Measurements from ENCODE around the gene GGT1.
"Not testable (repeated sequence)": the region's sequence is repeated elsewhere in the genome, so short reads cannot be mapped to it uniquely, and the experiment has no call there.

The GGT1 gene

GRCh38 chr22:24602847-24603769, at the start of gene GGT1:
GGT1 (plus strand) TSS chr22:24603193; CDS start chr22:24611082, 7,889 bp downstream.
- DNase-seq (ENCODE audit: low spot score), result not testable (repeated sequence)

DNA sequence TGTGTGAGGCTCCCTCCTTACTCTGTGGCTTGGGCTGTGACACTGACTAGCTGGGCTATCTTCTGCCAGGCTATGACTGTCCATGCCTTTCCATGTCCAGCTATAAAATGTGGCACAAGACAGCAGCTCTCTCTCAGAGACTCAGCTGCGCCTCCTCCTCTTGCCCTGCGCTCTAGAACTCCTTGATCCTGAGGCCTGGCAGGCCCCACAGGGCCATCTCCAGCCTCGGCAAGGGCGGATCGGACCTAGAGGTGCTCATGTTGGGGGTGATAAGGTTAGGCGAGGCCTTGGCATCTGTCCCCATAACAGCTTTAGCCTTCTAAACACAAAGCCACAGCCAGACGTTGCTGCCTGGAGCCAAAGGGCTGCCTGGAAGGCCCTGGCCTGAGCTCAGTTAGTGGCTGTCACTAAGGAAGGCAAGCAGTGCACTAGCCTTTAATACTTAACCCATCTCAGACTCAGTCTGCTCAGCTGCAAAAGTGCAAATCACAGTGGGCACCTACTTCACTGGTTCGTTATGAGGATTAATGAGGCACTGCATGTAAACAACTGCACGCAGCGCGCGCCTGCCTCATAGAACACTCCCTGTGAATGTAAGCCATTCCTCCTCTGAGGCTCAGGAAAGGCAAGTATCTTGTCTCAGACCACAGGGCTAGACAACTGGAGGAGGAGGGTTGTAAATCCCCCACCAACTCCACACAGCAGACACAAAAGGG, 49.2 kb upstream of the GGT1 start:
- no peak for DNase-seq (ENCODE audit: low spot score)

DNA sequence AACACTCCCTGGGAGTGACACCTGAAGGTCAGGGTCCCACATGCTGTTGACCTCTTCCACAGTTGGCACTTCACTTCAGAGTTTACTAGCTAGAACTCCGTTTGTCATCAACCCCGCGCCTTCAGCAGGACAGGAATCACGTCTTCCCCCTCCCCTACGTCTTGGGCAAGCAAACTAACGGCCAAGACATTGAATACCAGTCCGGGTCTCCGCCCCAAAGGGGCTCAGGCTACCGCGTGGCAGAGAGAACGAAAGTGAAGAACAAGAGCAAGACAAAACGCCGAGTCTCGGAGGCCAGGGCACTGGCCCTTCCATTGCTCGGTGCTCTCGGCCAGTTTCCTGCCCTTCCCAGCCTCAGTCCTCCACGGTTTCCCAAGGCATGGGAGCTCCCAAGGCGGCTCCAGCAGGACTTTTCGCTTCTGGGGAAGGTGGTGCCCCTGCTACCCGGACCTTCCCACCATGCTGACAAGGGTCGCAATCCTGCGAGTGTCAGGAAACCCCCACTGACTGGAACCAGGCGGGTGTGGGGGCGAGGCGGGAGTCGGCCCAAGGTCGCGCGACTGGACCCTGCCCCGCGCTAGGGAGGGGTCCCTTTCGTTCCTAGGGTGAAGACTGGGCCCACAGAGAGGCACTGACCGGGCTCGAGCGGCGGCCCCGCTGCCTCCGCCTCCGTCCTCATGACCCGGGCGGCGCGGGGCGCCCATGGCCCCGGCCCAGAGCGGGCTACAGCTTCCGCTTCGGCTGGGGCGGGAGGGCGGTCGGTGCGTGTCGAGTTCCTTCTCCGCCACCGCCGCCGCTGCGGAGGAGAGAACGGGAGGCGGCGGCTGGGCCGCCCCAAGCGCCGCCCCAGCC, 48.5 kb upstream of the GGT1 start, which contains the start of gene GUCD1:
GUCD1 (minus strand) TSS at position 826 of the 852 bp plus-strand sequence; CDS start at position 679, 147 bp downstream.
- DNase-seq (ENCODE audit: low spot score), result no peak

GRCh38 chr22:24555165-24556039, 47.6 kb upstream of the GGT1 start, which contains the start of gene SNRPD3:
SNRPD3 (plus strand) TSS chr22:24555999; CDS start chr22:24557675, 1,676 bp downstream.
- peak; percentile 93 for DNase-seq (ENCODE audit: low spot score)

DNA sequence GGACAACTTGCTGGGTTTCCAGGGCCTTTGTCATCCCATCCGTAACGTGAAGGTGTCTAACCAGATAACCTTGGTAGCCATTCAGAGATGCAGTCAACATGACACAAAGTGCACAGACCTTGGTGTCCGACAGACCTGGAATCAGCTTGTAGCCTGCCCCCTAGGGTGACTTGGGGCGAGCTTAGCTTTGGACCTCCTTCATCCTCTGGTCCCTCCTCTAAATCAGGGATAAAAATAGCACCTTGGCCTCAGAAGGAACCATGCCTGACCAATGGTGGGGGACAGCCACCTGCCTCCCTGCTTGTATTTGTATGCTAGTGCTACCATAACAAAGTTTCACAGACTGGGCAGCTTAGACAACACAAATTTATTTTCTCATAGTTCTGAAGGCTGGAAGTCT, 43.5 kb upstream of the GGT1 start:
- no peak for DNase-seq (ENCODE audit: low spot score)

- no peak for DNase-seq (ENCODE audit: low spot score)
These were observed 39.7 kb upstream of the GGT1 start for GRCh38 chr22:24563246-24563645.

DNA sequence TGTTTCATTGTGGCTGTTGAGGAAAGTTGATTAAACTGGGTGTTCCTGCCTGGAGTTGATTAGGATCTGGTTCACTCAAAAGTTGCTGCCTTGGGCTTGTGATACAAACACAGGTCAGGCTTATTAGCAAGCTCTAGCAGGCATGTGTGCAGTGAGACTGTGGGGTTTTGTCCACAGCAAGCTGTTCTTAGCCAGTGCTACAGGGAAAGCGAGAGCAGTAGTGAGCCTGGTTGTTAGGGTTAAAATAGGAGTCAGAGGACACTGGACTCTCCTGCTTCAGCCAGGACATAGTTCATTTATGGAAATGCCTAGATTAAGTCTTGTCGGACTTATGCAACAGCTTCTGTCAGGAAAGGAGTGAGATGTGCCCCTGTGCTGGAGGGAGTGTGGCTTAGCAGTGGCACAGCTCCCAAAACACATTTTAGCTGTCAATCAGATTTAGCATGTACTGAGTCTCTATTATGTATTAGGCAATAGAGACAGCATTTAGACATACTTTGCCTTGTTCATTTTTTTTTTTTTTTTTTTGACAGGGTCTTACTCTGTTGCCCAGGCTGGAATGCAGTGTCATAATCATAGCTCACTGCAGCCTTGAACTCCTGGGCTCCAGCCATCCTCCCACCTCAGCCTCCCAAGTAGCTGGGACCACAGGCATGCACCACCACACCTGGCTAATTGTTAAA, 38.5 kb upstream of the GGT1 start:
- DNase-seq (ENCODE audit: low spot score), result no peak

DNA sequence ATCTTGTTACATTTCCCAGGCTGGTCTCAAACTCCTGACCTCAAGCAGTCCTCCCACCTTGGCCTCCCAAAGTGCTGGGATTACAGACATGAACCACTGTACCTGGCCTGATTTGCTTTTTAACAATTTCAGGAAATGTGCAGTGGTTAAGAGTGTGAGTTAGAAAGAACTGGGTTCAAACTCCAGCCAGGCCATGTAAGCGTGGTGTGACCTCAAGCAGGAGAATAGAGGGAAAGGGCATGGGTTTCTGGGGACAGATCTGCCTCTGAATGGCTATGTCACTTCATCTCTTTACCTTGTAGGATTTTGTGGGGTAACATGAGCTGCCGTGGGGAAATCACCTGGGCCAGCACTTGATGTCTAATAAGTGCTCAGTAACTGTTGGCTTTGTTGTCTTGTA, 37.9 kb upstream of the GGT1 start:
- DNase-seq (ENCODE audit: low spot score), result no peak

DNA sequence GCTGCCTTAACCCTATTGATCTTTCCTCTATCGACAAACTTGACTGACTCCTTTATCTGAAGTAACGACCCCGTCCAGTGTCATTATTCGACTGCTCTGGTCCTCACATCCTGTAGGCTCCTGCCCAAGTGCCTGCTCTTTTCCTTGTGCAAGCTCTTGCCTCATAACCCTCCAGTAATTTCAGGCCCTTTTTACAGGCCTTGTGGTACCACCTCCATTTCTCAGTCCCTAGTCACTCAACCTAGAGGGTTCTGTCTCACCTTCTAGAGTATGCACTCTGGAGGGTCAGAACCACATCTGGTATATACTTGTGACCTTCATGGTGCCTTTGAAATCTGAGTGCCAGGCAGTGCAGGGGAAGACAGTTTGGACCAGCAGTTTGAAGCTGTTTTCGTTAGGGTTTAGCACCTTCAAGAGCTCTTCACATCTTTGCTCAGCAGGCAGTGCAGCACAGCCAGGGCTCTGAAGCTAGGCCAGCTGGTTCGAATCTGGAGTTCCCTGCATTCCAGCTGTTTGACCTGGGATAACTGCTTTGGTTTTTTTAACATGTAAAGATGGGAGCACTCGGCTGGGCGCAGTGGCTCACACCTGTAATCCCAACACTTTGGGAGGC, 36.0 kb upstream of the GGT1 start:
- DNase-seq (ENCODE audit: low spot score), result no peak

- no peak for DNase-seq (ENCODE audit: low spot score)
These were observed 35.3 kb upstream of the GGT1 start for GRCh38 chr22:24567668-24568067.

DNA sequence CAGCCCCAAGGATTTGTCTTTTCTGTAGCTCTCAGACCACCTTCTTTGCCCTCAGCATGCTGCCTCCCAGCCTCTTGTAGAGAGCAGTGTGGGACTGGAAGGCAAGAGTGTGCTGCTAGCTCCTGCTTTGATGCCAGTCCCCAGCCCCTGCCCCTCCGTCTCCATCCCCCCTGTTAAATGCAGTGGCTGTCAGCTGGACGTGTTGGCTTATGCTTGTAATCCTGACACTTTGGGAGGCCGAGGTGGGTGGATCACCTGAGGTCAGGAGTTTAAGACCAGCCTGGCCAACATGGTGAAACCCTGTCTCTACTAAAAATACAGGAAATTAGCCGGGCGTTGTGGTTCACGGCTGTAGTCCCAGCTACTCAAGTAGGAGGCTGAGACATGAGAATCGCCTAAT, 31.7 kb upstream of the GGT1 start:
- no peak for DNase-seq (ENCODE audit: low spot score)

- no peak for DNase-seq (ENCODE audit: low spot score)
These were observed 26.2 kb upstream of the GGT1 start for GRCh38 chr22:24576778-24577177.

DNA sequence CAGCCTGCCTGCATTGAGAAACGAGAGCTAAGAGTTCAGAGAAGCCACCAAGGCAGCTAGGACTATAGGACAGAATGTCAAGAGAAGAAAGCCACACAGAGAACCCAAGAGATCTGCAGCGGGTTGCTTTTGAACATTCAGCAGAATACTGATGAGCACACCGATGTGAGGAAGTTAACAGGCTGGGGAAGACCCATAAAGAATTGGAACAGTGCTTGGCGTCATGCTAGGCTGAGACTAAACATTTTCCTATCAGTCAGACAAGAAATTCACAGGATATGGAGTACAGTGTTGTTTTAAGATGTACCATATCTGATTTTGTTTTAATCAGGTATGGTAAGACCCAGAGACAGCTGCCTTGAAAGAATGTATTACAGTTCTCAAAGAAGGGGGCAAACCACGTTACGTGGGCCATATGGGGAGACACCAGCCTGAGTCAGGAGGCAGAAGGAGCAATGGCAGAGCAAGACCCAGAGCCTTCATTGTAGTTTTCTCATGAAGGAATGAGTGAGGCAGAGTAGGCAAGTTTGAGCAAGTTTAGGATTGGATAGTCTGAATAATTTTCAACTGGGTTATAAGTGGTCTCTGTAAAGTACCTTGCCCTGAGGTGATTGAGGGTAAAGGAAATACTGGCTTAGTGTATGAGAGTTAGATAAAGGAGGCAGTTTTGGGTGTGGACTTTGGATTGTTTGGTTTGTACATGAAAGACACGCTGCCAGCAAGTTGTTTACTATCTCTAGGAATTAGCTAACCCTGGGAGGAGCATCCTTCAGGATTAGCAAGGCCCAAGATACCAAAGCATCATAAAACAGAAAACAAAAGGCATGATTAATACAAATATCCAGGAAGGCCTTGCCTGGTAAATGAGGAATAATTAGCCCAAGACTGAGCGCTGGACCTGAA, 24.4 kb upstream of the GGT1 start:
- no peak for DNase-seq (ENCODE audit: low spot score)

- DNase-seq (ENCODE audit: low spot score), result no peak
These were observed 23.8 kb upstream of the GGT1 start for GRCh38 chr22:24579258-24579601.

DNA sequence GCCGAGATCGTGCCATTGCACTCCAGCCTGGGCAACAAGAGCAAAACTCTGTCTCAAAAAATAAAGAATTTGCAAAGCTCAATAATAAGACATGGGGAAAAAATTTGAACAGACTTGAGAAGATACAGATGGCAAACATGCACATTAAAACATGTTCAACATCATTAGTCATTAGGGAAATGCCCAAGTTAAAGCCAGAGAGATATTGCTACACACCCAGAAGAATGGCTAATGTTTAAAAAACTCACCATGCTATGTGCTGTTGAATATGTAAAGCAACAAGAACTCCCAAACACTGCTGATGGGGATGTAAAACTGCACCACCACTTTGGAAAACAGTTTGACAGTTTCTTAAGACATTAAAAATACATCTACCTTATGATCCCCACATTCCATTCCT, 22.7 kb upstream of the GGT1 start:
- no peak for DNase-seq (ENCODE audit: low spot score)

DNA sequence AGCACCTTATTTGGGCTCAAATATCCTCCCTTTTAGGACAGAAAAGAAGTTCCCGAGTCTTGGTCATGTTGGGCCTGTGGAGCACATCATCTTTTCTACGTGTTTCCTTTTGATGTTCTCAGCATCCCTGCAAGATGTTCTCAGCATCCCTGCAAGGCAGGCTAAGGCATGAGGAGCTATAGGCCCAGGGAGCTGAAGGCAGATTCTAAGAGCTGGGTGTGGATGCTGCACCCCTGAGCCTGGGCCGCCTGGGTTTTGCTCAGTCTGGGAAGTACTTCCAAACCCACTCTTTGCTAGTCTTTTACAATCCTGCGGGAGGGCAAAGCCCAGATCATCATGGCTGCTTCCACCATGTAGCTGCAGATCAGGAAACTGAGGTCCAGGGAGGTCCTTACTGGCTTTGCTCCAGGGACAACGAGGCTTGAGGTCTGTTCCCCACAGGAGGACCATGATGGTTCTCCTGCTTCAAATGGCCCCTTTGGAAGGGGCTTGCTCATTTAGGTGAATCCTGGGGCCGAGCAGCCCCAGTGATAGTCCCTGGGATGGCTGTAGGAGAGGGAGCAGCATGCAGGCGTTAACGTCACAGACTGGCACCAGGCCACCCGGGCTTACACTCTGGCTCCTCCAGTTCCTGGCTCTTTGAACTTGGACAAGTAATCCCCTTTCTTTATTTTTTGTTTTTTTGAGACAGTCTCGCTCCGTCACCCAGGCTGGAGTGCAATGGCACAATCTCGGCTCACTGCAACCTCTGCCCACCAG, 20.8 kb upstream of the GGT1 start:
- no peak for DNase-seq (ENCODE audit: low spot score)

DNA sequence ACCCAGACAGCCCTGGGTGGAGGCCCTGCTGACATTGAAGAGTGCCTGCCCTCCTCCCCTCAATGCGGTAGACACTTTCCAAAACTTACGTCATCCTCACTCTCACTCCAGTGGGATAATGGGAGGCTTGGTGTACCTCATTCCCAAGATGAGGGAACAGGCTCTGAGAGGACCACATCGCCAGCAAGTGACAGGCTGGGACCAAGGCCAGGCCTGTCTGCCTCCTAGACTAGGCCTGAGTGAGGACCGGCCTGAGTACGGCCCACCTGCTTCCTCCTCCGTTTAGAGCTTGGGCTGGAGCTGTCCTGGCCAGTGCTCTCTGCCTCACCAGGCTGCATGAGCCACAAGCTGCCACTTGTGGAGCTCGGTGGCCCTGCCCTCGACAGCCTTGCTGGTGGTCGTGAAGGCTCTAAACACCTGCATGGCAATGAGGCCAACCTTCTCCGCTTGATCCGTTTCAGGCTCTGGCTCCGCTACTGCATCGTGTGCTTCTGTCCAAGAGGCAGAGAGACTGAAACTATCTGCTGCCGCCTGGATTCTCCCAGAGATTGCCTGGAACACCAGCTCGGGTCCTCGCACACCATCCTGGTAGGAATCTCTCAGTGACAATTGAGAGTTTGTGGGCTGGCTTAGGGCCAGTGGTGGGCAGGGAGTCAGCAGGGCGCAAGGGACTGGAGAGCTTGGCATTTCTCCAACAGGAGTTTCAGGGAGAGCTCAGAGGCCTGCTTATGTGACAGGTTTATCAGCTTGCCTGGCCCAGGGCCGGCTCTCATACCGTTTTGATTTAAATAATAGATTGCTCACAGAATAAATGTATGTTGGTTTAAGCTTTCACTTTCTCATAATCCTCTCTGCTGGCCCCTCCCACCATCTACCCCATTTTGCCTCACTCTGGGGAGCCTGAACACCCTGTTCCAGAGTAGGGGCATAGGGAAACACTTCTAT, 19.5 kb upstream of the GGT1 start:
- no peak for DNase-seq (ENCODE audit: low spot score)
